CD4-positive, alpha-beta T cell treated with Interleukin-15 for 1 hour (primary cell): ENCODE measurements around the gene MINDY4.

Experiments used
- DNase-seq: peaks from one replicate; pipeline ENCODE4 v3.0.0-alpha.2; 2020

The MINDY4 gene

GRCh38 chr7:30884881-30885280 lies 113.7 kb downstream of the MINDY4 start:
- DNase-seq, result no peak

- DNase-seq, result no peak
Observed at GRCh38 chr7:30886608-30887011, 115.4 kb downstream of the MINDY4 start.

GRCh38 chr7:30887464-30887872 lies 116.3 kb downstream of the MINDY4 start:
- DNase-seq, result no peak

- no peak for DNase-seq
Observed at GRCh38 chr7:30888747-30889146, 117.5 kb downstream of the MINDY4 start.

GRCh38 chr7:30890226-30890625 lies 119.0 kb downstream of the MINDY4 start:
- no peak for DNase-seq

- DNase-seq, result no peak
Observed at GRCh38 chr7:30893357-30893756, 122.1 kb downstream of the MINDY4 start.

GRCh38 chr7:30894009-30894408 lies 122.8 kb downstream of the MINDY4 start:
- DNase-seq, result no peak

- DNase-seq, result no peak
Observed at GRCh38 chr7:30894866-30895605, 123.8 kb downstream of the MINDY4 start.

- DNase-seq, result no peak
Observed at GRCh38 chr7:30896036-30896435, 124.8 kb downstream of the MINDY4 start.

GRCh38 chr7:30896783-30897637 lies 125.8 kb downstream of the MINDY4 start:
- DNase-seq, result no peak

- no peak for DNase-seq
Observed at GRCh38 chr7:30897770-30898169, 126.6 kb downstream of the MINDY4 start.

- DNase-seq, result no peak
Observed at GRCh38 chr7:30898411-30898810, 127.2 kb downstream of the MINDY4 start.

GRCh38 chr7:30899066-30899465 lies 127.8 kb downstream of the MINDY4 start:
- DNase-seq, result no peak

GRCh38 chr7:30899630-30900029 lies 128.4 kb downstream of the MINDY4 start:
- DNase-seq, result no peak

GRCh38 chr7:30900053-30900452 lies 128.8 kb downstream of the MINDY4 start:
- no peak for DNase-seq

GRCh38 chr7:30900803-30901362 lies 129.7 kb downstream of the MINDY4 start:
- no peak for DNase-seq

- DNase-seq, result no peak
Observed at GRCh38 chr7:30901856-30902255, 130.6 kb downstream of the MINDY4 start.

- no peak for DNase-seq
Observed at GRCh38 chr7:30902466-30902865, 131.2 kb downstream of the MINDY4 start.

GRCh38 chr7:30903146-30903545 lies 131.9 kb downstream of the MINDY4 start:
- DNase-seq, result no peak

- no peak for DNase-seq
Observed at GRCh38 chr7:30904561-30904960, 133.3 kb downstream of the MINDY4 start.

- DNase-seq, result no peak
Observed at GRCh38 chr7:30905078-30906012, 134.1 kb downstream of the MINDY4 start.

- DNase-seq, result no peak
Observed at GRCh38 chr7:30906014-30906413, 134.8 kb downstream of the MINDY4 start.
